HepG2 (cell line): Measurements from ENCODE around the gene PEX11G.

Experiments used
- CAMTA2 ChIP-seq: sonication (generic); formaldehyde crosslinking; IDR thresholded peaks from 2 replicates; pipeline ENCODE4 v1.4.0; 2020; ENCODE audit warnings: mild to moderate bottlenecking, missing genetic modification reagents, borderline replicate concordance
- FOXO4 ChIP-seq: sonication (generic); formaldehyde crosslinking; conservative IDR thresholded peaks from 2 replicates; pipeline ENCODE4 v1.8.1; 2023; ENCODE audit warnings: missing genetic modification reagents
- GABPB1 ChIP-seq: IDR thresholded peaks from 2 replicates; pipeline ENCODE4 v1.6.1; 2016; ENCODE audit warnings: mild to moderate bottlenecking, missing genetic modification reagents, moderate library complexity, missing compliant biosample characterization
- HMGXB4 ChIP-seq, 2 experiments: sonication (generic) in 1 of 2; formaldehyde crosslinking in 1 of 2; IDR thresholded peaks; 2 replicates each; pipeline versions ENCODE4 v1.4.0 to v1.6.1; 2018 to 2020; ENCODE audit warnings: missing genetic modification reagents in 2 of 2, borderline replicate concordance in 1 of 2, low read depth in 1 of 2, mild to moderate bottlenecking in 1 of 2, missing biosample characterization in 1 of 2
- KLF16 ChIP-seq, 2 experiments: sonication (generic) in 1 of 2; formaldehyde crosslinking in 1 of 2; IDR thresholded peaks; 2 replicates each; pipeline versions ENCODE4 v1.6.1 to v1.8.0; 2016 to 2023; ENCODE audit warnings: missing genetic modification reagents in 2 of 2, missing compliant biosample characterization in 1 of 2
- MTF1 ChIP-seq: sonication (generic); formaldehyde crosslinking; IDR thresholded peaks from 2 replicates; pipeline ENCODE4 v1.5.0; 2020; ENCODE audit warnings: missing genetic modification reagents
- POLR2AphosphoS2 ChIP-seq: IDR thresholded peaks from 2 replicates; pipeline ENCODE4 v1.6.1; 2011; ENCODE audit warnings: low read depth, low read length, improper control_type of control experiment
- SP1 ChIP-seq, 2 experiments: fragments of 450-650 bp in 1 of 2; sonication (generic) in 1 of 2; formaldehyde crosslinking in 1 of 2; IDR thresholded peaks; 2 replicates each; pipeline versions ENCODE4 v1.4.0 to v1.6.1; 2016 to 2020; ENCODE audit warnings: missing genetic modification reagents in 1 of 2
- TCF7L2 ChIP-seq: IDR thresholded peaks from 2 replicates; pipeline ENCODE4 v1.6.1; 2011; ENCODE audit warnings: mild to moderate bottlenecking, low read depth, low read length, moderate library complexity
- ZNF749 ChIP-seq: sonication (generic); formaldehyde crosslinking; IDR thresholded peaks from 2 replicates; pipeline ENCODE4 v1.8.0; 2022; ENCODE audit warnings: mild to moderate bottlenecking, missing genetic modification reagents, moderate library complexity, borderline replicate concordance

- TF ChIP-seq SP1 (IDR thresholded peaks at IDR 0.05), result no peak
- TF ChIP-seq SP1 (CRISPR knock-in tag; IDR thresholded peaks at IDR 0.05), result no peak
- TF ChIP-seq MTF1, result no peak
- TF ChIP-seq CAMTA2 (CRISPR knock-in tag), result no peak
- TF ChIP-seq ZNF749 (CRISPR knock-in tag), result no peak
- TF ChIP-seq TCF7L2, result no peak
- TF ChIP-seq POLR2AphosphoS2, result no peak
- no peak for TF ChIP-seq FOXO4 (CRISPR knock-in tag)
- TF ChIP-seq HMGXB4 (CRISPR knock-in tag; IDR thresholded peaks at IDR 0.05; ENCODE audit: borderline replicate concordance in 1 of 2, low read depth in 1 of 2), result no peak
- no peak for TF ChIP-seq KLF16 (CRISPR knock-in tag; IDR thresholded peaks at IDR 0.05)
- no peak for TF ChIP-seq GABPB1 (CRISPR knock-in tag)
These were observed 31.8 kb downstream of the PEX11G start for GRCh38 chr19:7456964-7457541.
